Endothelial cell of umbilical vein (primary cell): Measurements from ENCODE around the gene TIGD1.

Experiments
- EZH2 ChIP-seq: IDR thresholded peaks from 2 replicates; pipeline ENCODE4 v1.6.1; 2012; ENCODE audit warnings: borderline replicate concordance, low read depth, mild to moderate bottlenecking, moderate library complexity, low read length, inconsistent platforms; ENCODE audit not compliant: severe bottlenecking
- FOS ChIP-seq: IDR thresholded peaks from 2 replicates; pipeline ENCODE4 v1.6.1; 2011; ENCODE audit warnings: mild to moderate bottlenecking, low read length, moderate library complexity, borderline replicate concordance; ENCODE audit not compliant: insufficient read depth
- GATA2 ChIP-seq: IDR thresholded peaks from 2 replicates; pipeline ENCODE4 v1.7.0; 2011; ENCODE audit warnings: low read depth, mild to moderate bottlenecking, moderate library complexity, mixed read lengths, low read length; ENCODE audit not compliant: insufficient read length, insufficient read depth
- JUN ChIP-seq: IDR thresholded peaks from 2 replicates; pipeline ENCODE4 v1.6.1; 2011; ENCODE audit warnings: borderline replicate concordance, low read depth; ENCODE audit not compliant: insufficient read length, insufficient read depth
- POLR2A ChIP-seq: IDR thresholded peaks from 2 replicates; pipeline ENCODE4 v1.6.1; 2012; ENCODE audit warnings: low read depth, mild to moderate bottlenecking, control low read depth, low read length
- POLR2AphosphoS5 ChIP-seq: IDR thresholded peaks from 2 replicates; pipeline ENCODE4 v1.6.1; 2012; ENCODE audit warnings: low read depth, mild to moderate bottlenecking, control low read depth, low read length, moderate library complexity; ENCODE audit not compliant: insufficient read depth
- TF ChIP-seq, protein P1 (sequence below), 2 donors: IDR thresholded peaks; 1 replicate in 1 of 2; 2 replicates in 1 of 2; pipeline ENCODE4 v1.5.1; 2011; ENCODE audit warnings: low read length in 2 of 2, mild to moderate bottlenecking in 2 of 2, moderate library complexity in 2 of 2, control low read depth in 1 of 2, inconsistent platforms in 1 of 2, low read depth in 1 of 2; ENCODE audit not compliant: insufficient read depth in 1 of 2; ENCODE audit errors: extremely low read depth in 1 of 2

DNA sequence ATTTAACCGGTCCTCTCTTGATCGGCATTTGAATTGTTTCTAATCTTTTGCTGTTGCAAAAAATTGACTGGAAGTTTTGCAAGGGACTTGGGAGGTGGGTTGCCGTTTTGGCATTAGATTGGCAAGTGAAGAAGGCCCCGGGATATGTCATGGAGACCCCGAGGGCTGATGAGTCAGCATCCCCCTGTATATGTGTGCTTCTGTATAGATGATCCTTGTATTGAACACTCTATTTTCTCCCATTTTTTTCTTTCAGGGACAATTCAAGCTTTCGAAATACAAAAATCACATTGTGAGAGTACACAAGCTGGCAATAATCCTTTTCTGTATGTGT lies 30.3 kb upstream of the TIGD1 start:
- no peak for TF ChIP-seq POLR2A
- no peak for TF ChIP-seq POLR2AphosphoS5
- TF ChIP-seq, protein P1, sequence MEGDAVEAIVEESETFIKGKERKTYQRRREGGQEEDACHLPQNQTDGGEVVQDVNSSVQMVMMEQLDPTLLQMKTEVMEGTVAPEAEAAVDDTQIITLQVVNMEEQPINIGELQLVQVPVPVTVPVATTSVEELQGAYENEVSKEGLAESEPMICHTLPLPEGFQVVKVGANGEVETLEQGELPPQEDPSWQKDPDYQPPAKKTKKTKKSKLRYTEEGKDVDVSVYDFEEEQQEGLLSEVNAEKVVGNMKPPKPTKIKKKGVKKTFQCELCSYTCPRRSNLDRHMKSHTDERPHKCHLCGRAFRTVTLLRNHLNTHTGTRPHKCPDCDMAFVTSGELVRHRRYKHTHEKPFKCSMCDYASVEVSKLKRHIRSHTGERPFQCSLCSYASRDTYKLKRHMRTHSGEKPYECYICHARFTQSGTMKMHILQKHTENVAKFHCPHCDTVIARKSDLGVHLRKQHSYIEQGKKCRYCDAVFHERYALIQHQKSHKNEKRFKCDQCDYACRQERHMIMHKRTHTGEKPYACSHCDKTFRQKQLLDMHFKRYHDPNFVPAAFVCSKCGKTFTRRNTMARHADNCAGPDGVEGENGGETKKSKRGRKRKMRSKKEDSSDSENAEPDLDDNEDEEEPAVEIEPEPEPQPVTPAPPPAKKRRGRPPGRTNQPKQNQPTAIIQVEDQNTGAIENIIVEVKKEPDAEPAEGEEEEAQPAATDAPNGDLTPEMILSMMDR (IDR thresholded peaks at IDR 0.05; ENCODE audit: extremely low read depth in 1 of 2, insufficient read depth in 1 of 2, low read depth in 1 of 2, low read length in 2 of 2): no peak
- TF ChIP-seq EZH2: no peak
- TF ChIP-seq FOS: no peak
- no peak for TF ChIP-seq GATA2
- no peak for TF ChIP-seq JUN
